ENCODE measurements around the gene SLC29A3. TPM values are rescaled to one million over a fixed set of nuclear protein-coding genes. Genes with fewer than 3 reads are reported as not detected.

SLC29A3 gene
- polyA plus RNA-seq, 1 of the 3 experiments (the other 2 are of a cell fraction) = 3.8 TPM

DNA sequence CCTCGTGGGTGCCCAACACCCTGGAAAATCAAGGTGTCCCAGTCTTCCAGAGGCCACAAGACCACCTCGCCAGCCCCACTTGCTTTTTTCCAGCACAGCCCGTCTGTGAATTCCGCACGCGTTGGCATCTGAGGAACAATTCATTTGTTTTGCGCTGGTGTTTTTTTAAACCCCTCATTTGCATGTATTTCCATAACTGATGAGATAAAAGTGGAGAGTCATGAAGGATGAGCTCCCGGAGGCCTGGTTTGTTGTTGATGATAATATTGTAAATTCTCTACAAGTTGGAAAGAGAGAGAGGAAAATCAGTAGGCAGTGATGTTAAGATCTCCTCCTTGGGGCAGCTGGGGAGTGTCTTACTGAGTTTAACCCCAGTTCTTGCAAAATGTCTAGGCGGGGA lies 34.6 kb downstream of the SLC29A3 start:
- ChIA-PET CTCF (interaction anchor here (1.2 to 4.1 kb wide), 2 partner anchors 14 to 31 kb away, joined by 4 to 17 read pairs; no protein-coding TSS in a partner anchor), POLR2A (no interaction called here)
- Histone ChIP-seq H3K27ac (ENCODE audit: low read depth in 2 of 2, low read length in 1 of 2) (no peak overlapping the region), H3K4me2 (no peak overlapping the region), H3K4me3 (ENCODE audit: low read depth in 2 of 2, low read length in 1 of 2) (no peak overlapping the region), H4K20me1 (ENCODE audit: insufficient read depth) (no peaks in the 10 kb centered on the region), H3K36me3 (replicated peaks in 1 of 2; ENCODE audit: control insufficient read depth in 1 of 2, insufficient read depth in 2 of 2, low read length in 1 of 2) (no peaks in the 10 kb centered on the region), H3F3A (replicated peaks; ENCODE audit: insufficient read depth) (no peaks in the 10 kb centered on the region), H3K4me1 (ENCODE audit: control insufficient read depth in 1 of 2, insufficient read depth in 2 of 2, low read depth in 1 of 2, low read length in 1 of 2) (peaks cover 0 to 10% of the 10 kb centered on the region in 2 experiments; a peak in 1 of 4 replicates), H2AFZ (ENCODE audit: low read depth) (no peak overlapping the region), H3K9ac (no peak overlapping the region), H3K9me2 (no peaks in the 10 kb centered on the region), H3K9me3 (no peaks in the 10 kb centered on the region), H3K27me3 (ENCODE audit: insufficient read depth) (no peaks in the 10 kb centered on the region), H3K79me2 (ENCODE audit: insufficient read depth) (no peaks in the 10 kb centered on the region)
- TF ChIP-seq NRF1 (IDR thresholded peaks at IDR 0.05; ENCODE audit: low read depth, low read length) (no peak), YY1 (IDR thresholded peaks at IDR 0.05; ENCODE audit: low read depth) (no peak), FOXJ3 (CRISPR knock-in tag; IDR thresholded peaks at IDR 0.05) (no peak), TCF12 (IDR thresholded peaks at IDR 0.05) (no peak), GATA2 (CRISPR knock-in tag; IDR thresholded peaks at IDR 0.05) (no peak), RAD21 (IDR thresholded peaks at IDR 0.05; ENCODE audit: low read length) (no peak), NFIC (IDR thresholded peaks at IDR 0.05; ENCODE audit: borderline replicate concordance) (no peak), ZBTB33 (IDR thresholded peaks at IDR 0.05; ENCODE audit: borderline replicate concordance, low read depth) (no peak)
- TF ChIP-seq, protein P1, sequence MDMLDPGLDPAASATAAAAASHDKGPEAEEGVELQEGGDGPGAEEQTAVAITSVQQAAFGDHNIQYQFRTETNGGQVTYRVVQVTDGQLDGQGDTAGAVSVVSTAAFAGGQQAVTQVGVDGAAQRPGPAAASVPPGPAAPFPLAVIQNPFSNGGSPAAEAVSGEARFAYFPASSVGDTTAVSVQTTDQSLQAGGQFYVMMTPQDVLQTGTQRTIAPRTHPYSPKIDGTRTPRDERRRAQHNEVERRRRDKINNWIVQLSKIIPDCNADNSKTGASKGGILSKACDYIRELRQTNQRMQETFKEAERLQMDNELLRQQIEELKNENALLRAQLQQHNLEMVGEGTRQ (IDR thresholded peaks at IDR 0.05; ENCODE audit: borderline replicate concordance, low read depth, low read length) = no peak
- TF ChIP-seq, protein P2, sequence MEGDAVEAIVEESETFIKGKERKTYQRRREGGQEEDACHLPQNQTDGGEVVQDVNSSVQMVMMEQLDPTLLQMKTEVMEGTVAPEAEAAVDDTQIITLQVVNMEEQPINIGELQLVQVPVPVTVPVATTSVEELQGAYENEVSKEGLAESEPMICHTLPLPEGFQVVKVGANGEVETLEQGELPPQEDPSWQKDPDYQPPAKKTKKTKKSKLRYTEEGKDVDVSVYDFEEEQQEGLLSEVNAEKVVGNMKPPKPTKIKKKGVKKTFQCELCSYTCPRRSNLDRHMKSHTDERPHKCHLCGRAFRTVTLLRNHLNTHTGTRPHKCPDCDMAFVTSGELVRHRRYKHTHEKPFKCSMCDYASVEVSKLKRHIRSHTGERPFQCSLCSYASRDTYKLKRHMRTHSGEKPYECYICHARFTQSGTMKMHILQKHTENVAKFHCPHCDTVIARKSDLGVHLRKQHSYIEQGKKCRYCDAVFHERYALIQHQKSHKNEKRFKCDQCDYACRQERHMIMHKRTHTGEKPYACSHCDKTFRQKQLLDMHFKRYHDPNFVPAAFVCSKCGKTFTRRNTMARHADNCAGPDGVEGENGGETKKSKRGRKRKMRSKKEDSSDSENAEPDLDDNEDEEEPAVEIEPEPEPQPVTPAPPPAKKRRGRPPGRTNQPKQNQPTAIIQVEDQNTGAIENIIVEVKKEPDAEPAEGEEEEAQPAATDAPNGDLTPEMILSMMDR (IDR thresholded peaks at IDR 0.05) = no peak
- TF ChIP-seq, protein P3, sequence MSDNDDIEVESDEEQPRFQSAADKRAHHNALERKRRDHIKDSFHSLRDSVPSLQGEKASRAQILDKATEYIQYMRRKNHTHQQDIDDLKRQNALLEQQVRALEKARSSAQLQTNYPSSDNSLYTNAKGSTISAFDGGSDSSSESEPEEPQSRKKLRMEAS (IDR thresholded peaks at IDR 0.05; ENCODE audit: low read depth) = no peak
- TF ChIP-seq, protein P4, sequence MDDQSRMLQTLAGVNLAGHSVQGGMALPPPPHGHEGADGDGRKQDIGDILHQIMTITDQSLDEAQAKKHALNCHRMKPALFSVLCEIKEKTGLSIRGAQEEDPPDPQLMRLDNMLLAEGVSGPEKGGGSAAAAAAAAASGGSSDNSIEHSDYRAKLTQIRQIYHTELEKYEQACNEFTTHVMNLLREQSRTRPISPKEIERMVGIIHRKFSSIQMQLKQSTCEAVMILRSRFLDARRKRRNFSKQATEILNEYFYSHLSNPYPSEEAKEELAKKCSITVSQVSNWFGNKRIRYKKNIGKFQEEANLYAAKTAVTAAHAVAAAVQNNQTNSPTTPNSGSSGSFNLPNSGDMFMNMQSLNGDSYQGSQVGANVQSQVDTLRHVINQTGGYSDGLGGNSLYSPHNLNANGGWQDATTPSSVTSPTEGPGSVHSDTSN (IDR thresholded peaks at IDR 0.05) = no peak
- WGBS (ENCODE audit: low lambda C conversion rate) = 71% methylated on average over 9 of the region's 9 CpGs
- no peak for DNase-seq

All from SK-N-SH (cell line).